Endodermal cell (in vitro differentiated cells): ENCODE measurements around the gene ABR. TPM values are rescaled to one million over a fixed set of nuclear protein-coding genes. Genes with fewer than 3 reads are reported as not detected.
"Not testable (repeated sequence)": the region's sequence is repeated elsewhere in the genome, so short reads cannot be mapped to it uniquely, and the experiment has no call there.

Experiments used
- DNase-seq: peaks from one replicate; pipeline ENCODE4 v3.0.0-alpha.2; 2017
- H3K27ac ChIP-seq: 2 replicates; pipeline ENCODE4 v1.5.1; 2013; ENCODE audit warnings: mild to moderate bottlenecking, low read depth, low read length, moderate library complexity
- H3K27me3 ChIP-seq: 2 replicates; pipeline ENCODE4 v1.6.1; 2013; ENCODE audit warnings: mild to moderate bottlenecking, low read length, moderate library complexity; ENCODE audit not compliant: insufficient read depth, control insufficient read depth, poor library complexity, severe bottlenecking
- H3K36me3 ChIP-seq: 2 replicates; pipeline ENCODE4 v1.7.0; 2013; ENCODE audit warnings: mild to moderate bottlenecking, low read length, moderate library complexity; ENCODE audit not compliant: control insufficient read depth, insufficient read depth
- H3K4me1 ChIP-seq: one replicate; pipeline ENCODE4 v1.7.0; 2013; ENCODE audit warnings: low read length; ENCODE audit not compliant: control insufficient read depth, insufficient read depth
- H3K4me3 ChIP-seq: 2 replicates; pipeline ENCODE4 v1.5.1; 2013; ENCODE audit warnings: mild to moderate bottlenecking, low read length, moderate library complexity
- H3K9ac ChIP-seq: 2 replicates; pipeline ENCODE4 v1.6.1; 2013; ENCODE audit warnings: mild to moderate bottlenecking, low read length, moderate library complexity; ENCODE audit not compliant: poor library complexity, severe bottlenecking; ENCODE audit errors: extremely low read depth
- H3K9me3 ChIP-seq: 2 replicates; pipeline ENCODE4 v1.6.1; 2013; ENCODE audit warnings: mild to moderate bottlenecking, low read length, moderate library complexity; ENCODE audit not compliant: control insufficient read depth
- H3K27ac Mint-ChIP-seq: 2 replicates; pipeline ENCODE4 v1.8.0; 2020; ENCODE audit warnings: mixed read lengths
- H3K27me3 Mint-ChIP-seq: 2 replicates; pipeline ENCODE4 v1.8.0; 2021; ENCODE audit warnings: mild to moderate bottlenecking, mixed read lengths; ENCODE audit not compliant: insufficient read depth
- H3K36me3 Mint-ChIP-seq: 2 replicates; pipeline ENCODE4 v1.8.0; 2020; ENCODE audit warnings: low read depth, mixed read lengths
- H3K4me1 Mint-ChIP-seq: 2 replicates; pipeline ENCODE4 v1.8.0; 2020; ENCODE audit warnings: mixed read lengths
- H3K4me3 Mint-ChIP-seq: 2 replicates; pipeline ENCODE4 v1.8.0; 2020; ENCODE audit warnings: mild to moderate bottlenecking, moderate library complexity, mixed read lengths
- H3K9me3 Mint-ChIP-seq: 2 replicates; pipeline ENCODE4 v1.8.0; 2020; ENCODE audit warnings: mild to moderate bottlenecking, mixed read lengths
- WGBS, 2 experiments: methylation state at CpG; one replicate each; pipeline versions ENCODE4 v1.1.5 to v1.1.7; 2013; ENCODE audit warnings: missing lambda C conversion rate in 2 of 2, mixed read lengths in 1 of 2; ENCODE audit not compliant: insufficient coverage in 1 of 2, insufficient read length in 1 of 2; 5-methylcytosine and 5-hydroxymethylcytosine counted together
- total RNA-seq, 2 donors: library from RNA; stranded (reverse); fragmentation: NEBNext Ultra II Directional in 1 of 2; extraction: Animal tissue kit (Norgen Biotek cat#: 25700) in 1 of 2; gene quantifications; 2 replicates in 1 of 2; 3 replicates in 1 of 2; pipeline ENCODE4 v1.2.1, GENCODE V29; 2021
- TF ChIP-seq, protein P1 (sequence below): fragments of 200-600 bp; sonication (generic); conservative IDR thresholded peaks from 2 replicates; pipeline ENCODE4 v1.5.0; 2021; ENCODE audit warnings: antibody characterized with exemption, mild to moderate bottlenecking

Gene ABR
- total RNA-seq, 2 donors from 2014 or later: 51.1 to 58.7 TPM

DNA sequence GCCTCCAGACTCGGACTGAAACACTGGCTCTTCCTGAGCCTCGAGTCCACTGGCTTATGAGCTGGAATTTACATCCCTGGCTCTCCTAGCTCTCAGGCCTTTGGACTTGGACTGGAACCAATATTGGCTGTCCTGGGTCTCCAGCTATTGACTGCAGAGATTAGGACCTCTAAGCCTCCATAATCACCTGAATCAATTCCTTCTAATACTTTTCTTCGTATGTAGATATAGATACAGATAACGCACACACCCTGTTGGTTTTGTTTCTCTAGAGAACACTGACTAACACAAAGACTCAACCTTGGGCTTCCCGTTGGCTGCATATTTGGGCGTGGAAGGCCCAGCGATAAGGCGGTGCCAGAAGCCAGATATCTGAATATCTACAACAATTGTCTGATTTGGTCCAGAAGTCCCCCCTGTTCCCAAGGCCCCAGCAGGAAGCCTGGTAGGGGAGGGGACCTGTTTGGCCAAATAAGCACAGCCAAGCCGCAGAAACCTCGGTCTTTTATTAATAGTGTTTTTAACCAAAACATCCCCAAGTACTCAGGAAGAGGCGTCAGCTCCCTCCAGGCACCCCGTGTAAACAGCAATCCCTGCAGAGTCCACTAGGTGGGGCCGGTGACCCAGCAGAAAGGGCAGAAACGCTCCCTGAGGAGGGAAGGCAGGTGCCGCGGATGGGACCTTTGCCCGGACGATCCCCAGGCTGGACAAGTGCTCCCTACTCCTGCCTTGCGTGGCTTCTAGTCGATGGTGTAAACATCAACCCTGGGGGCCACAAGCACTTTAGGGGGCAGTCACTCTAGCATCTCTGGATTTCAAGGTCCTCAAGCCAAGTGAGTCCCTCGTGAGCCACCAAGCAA lies 57.0 kb downstream of the ABR start:
- peaks cover 4% of the 10 kb centered on the region for H3K4me1 Mint-ChIP-seq

DNA sequence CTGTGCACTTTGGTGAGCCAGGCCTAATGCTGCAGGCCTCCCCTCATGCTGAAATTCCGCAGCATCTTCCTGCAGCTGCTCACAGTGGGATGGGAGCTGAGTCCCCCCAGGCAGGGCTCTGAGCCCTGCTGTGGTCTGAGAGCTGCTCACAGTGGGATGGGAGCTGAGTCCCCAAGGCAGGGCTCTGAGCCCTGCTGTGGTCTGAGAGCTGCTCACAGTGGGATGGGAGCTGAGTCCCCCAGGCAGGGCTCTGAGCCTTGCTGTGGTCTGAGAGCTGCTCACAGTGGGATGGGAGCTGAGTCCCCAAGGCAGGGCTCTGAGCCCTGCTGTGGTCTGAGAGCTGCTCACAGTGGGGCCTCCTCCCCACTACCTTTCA lies 58.4 kb downstream of the ABR start:
- H3K27me3 ChIP-seq, H3K9me3 Mint-ChIP-seq, H3K27ac ChIP-seq, H3K9me3 ChIP-seq, H3K9ac ChIP-seq, H3K36me3 Mint-ChIP-seq, H3K36me3 ChIP-seq, H3K4me3 Mint-ChIP-seq, DNase-seq, H3K4me1 Mint-ChIP-seq, H3K27ac Mint-ChIP-seq, H3K4me1 ChIP-seq, H3K4me3 ChIP-seq, H3K27me3 Mint-ChIP-seq: not testable (repeated sequence)
- 84% methylated on average over 1 of the region's 1 CpG; no CpG with 5 or more reads in 1 of the 2 experiments for WGBS, 2 experiments

More for the DNA sequence above, 57.0 kb downstream of the ABR start:
- H3K9ac ChIP-seq: no peak overlapping the region
- TF ChIP-seq, protein P1, sequence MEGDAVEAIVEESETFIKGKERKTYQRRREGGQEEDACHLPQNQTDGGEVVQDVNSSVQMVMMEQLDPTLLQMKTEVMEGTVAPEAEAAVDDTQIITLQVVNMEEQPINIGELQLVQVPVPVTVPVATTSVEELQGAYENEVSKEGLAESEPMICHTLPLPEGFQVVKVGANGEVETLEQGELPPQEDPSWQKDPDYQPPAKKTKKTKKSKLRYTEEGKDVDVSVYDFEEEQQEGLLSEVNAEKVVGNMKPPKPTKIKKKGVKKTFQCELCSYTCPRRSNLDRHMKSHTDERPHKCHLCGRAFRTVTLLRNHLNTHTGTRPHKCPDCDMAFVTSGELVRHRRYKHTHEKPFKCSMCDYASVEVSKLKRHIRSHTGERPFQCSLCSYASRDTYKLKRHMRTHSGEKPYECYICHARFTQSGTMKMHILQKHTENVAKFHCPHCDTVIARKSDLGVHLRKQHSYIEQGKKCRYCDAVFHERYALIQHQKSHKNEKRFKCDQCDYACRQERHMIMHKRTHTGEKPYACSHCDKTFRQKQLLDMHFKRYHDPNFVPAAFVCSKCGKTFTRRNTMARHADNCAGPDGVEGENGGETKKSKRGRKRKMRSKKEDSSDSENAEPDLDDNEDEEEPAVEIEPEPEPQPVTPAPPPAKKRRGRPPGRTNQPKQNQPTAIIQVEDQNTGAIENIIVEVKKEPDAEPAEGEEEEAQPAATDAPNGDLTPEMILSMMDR: peak; percentile 88
- peaks cover 1% of the 10 kb centered on the region for H3K9me3 Mint-ChIP-seq
- H3K36me3 Mint-ChIP-seq: peaks cover 3% of the 10 kb centered on the region
- no peak overlapping the region for H3K4me3 Mint-ChIP-seq
- no peak overlapping the region for H3K27ac Mint-ChIP-seq
- peaks cover 7% of the 10 kb centered on the region for H3K4me1 ChIP-seq
- no peak overlapping the region for H3K4me3 ChIP-seq
- H3K27me3 ChIP-seq: no peaks in the 10 kb centered on the region
- no peaks in the 10 kb centered on the region for H3K36me3 ChIP-seq
- peak; percentile 99 for DNase-seq
- peaks cover 1% of the 10 kb centered on the region for H3K27me3 Mint-ChIP-seq
- peaks cover 7% of the 10 kb centered on the region for H3K9me3 ChIP-seq
- no peak overlapping the region for H3K27ac ChIP-seq
- WGBS, 2 experiments: 42 to 45% methylated on average over 20 to 21 of the region's 21 CpGs

DNA sequence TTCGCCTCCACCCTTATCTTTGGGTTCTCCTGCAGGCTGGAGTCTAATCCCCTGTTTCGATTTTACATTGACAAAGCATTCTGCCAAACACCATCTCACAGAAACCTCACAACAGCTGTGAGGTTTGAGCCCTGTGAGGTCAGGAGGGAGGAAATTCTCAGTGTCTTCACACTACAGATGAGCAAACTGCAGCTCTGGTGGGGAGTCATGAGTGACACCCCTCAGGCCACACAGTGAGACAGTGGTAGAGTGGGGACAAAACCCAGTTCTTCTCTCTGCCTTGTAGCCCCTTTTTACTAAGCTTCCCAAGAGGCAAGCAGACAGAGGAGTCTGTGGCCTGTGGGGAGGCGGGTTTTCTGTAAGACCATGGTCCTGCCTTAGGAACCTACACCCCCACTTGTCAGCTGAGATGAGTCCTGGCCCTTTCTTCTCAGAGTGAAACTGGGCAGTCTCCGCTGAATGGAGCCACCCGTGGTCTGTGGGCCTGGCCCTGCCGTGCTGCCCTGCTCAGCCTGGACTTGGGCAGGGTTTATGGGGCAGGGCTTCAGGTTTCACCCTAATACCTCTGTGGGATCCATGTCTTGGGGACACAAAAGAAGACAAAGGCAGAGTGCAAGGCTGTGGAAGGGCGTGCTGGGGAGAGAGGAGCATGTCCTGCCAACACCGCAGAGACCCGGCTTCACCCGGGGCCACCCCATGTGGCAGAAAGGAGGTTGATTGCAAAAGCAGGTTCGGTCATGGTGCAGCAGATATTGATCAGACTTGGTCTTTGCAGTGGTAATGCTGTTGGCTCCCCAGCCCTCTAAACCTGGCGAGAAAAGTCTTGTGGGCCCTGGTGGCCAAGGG lies 59.0 kb downstream of the ABR start:
- Mint-ChIP-seq H3K4me3 (no peak overlapping the region), H3K27ac (no peak overlapping the region), H3K27me3 (peaks cover 1% of the 10 kb centered on the region), H3K36me3 (peaks cover 3% of the 10 kb centered on the region), H3K9me3 (peaks cover 1% of the 10 kb centered on the region), H3K4me1 (peaks cover 4% of the 10 kb centered on the region)
- TF ChIP-seq, protein P1: no peak
- Histone ChIP-seq H3K27me3 (no peaks in the 10 kb centered on the region), H3K4me3 (no peak overlapping the region), H3K4me1 (peaks cover 7% of the 10 kb centered on the region), H3K27ac (no peak overlapping the region), H3K9ac (no peak overlapping the region), H3K36me3 (no peaks in the 10 kb centered on the region), H3K9me3 (peaks cover 7% of the 10 kb centered on the region)
- DNase-seq: peak; percentile 49
- WGBS, 2 experiments: 85 to 92% methylated on average over 10 to 12 of the region's 12 CpGs
